K562 (cell line): Measurements from ENCODE around the gene LTBP1. TPM values are rescaled to one million over a fixed set of nuclear protein-coding genes. Genes with fewer than 3 reads are reported as not detected.

Source experiments
- CHD2 ChIP-seq: IDR thresholded peaks from 2 replicates; pipeline ENCODE4 v1.6.1; 2011; ENCODE audit warnings: low read depth, low read length
- ETV6 ChIP-seq, 3 experiments: fragments of 150-350 bp in 1 of 3; sonication (generic) in 1 of 3; formaldehyde crosslinking in 1 of 3; IDR thresholded peaks; 2 replicates each; pipeline versions ENCODE4 v1.6.1 to v1.8.0; 2014 to 2022; ENCODE audit warnings: borderline replicate concordance in 2 of 3, low read depth in 2 of 3, antibody characterized with exemption in 1 of 3, low read length in 1 of 3, mild to moderate bottlenecking in 1 of 3, missing genetic modification reagents in 1 of 3
- FIP1L1 ChIP-seq: fragments of 200-400 bp; formaldehyde crosslinking; IDR thresholded peaks from 2 replicates; pipeline ENCODE4 v1.6.1; 2018; ENCODE audit warnings: mild to moderate bottlenecking, low read depth, low read length; ENCODE audit not compliant: poor library complexity, severe bottlenecking
- HCFC1 ChIP-seq: IDR thresholded peaks from 2 replicates; pipeline ENCODE4 v1.6.1; 2012; ENCODE audit warnings: low read depth, low read length, improper control_type of control experiment
- HNRNPK ChIP-seq: fragments of 200-400 bp; formaldehyde crosslinking; IDR thresholded peaks from one replicate; pipeline ENCODE4 v1.6.1; 2018; ENCODE audit warnings: mild to moderate bottlenecking, low read depth, low read length; ENCODE audit not compliant: poor library complexity, severe bottlenecking
- MIER1 ChIP-seq: fragments of 450-650 bp; IDR thresholded peaks from 2 replicates; pipeline ENCODE4 v1.6.1; 2016; ENCODE audit warnings: antibody characterized with exemption, mild to moderate bottlenecking, low read depth
- PCBP2 ChIP-seq: fragments of 200-400 bp; formaldehyde crosslinking; IDR thresholded peaks from 2 replicates; pipeline ENCODE4 v1.6.1; 2018; ENCODE audit warnings: low read length, low read depth, mild to moderate bottlenecking, moderate library complexity; ENCODE audit not compliant: poor library complexity, severe bottlenecking
- PRMT5 ChIP-seq: sonication (generic); formaldehyde crosslinking; IDR thresholded peaks from 2 replicates; pipeline ENCODE4 v1.5.0; 2020; ENCODE audit warnings: missing genetic modification reagents
- SMAD4 ChIP-seq: fragments of 250-450 bp; sonication (Bioruptor Pico); conservative IDR thresholded peaks from 2 replicates; pipeline ENCODE4 v1.8.0; 2021; ENCODE audit warnings: inconsistent platforms, mild to moderate bottlenecking, moderate library complexity
- ZNF121 ChIP-seq: sonication (generic); formaldehyde crosslinking; conservative IDR thresholded peaks from 2 replicates; pipeline ENCODE4 v1.8.0; 2022; ENCODE audit warnings: missing genetic modification reagents
- ZNF778 ChIP-seq: fragments of 450-650 bp; formaldehyde crosslinking; IDR thresholded peaks from 2 replicates; pipeline ENCODE4 v1.4.0; 2020; ENCODE audit warnings: mild to moderate bottlenecking, moderate library complexity
- polyA plus RNA-seq, 8 experiments: library from polyadenylated mRNA; depleted of rRNA in 4 of 8; stranded (reverse) in 5 of 8; unstranded in 3 of 8; fragments of >200 nt; fragmentation: Nextera tagmentation in 2 of 8; fragmentation: Illumina TruSeq in 1 of 8; extraction: Ambion mirVana in 2 of 8; extraction: Trizol in 1 of 8; gene quantifications; 2 replicates each; pipeline versions ENCODE4 v1.2.1 to v1.2.3, GENCODE V29; 2011 to 2014; ENCODE audit warnings: inconsistent platforms in 1 of 8, missing spikeins in 1 of 8
- total RNA-seq, 7 experiments: library from RNA; depleted of rRNA in 6 of 7; stranded (reverse); fragments of >200 nt in 6 of 7; fragmentation: Illumina TruSeq in 2 of 7; extraction: Trizol in 2 of 7; gene quantifications; 2 replicates each; pipeline versions ENCODE4 v1.2.1 to v1.2.3, GENCODE V29; 2011 to 2021; ENCODE audit warnings: low replicate concordance in 1 of 7
- TF ChIP-seq, protein P1 (sequence below): sonication (generic); formaldehyde crosslinking; IDR thresholded peaks from 2 replicates; pipeline ENCODE4 v1.8.1; 2023; ENCODE audit warnings: mild to moderate bottlenecking, missing genetic modification reagents
- TF ChIP-seq, protein P2 (sequence below): fragments of 250-450 bp; sonication (Bioruptor Pico); IDR thresholded peaks from 2 replicates; pipeline ENCODE4 v1.8.0; 2022; ENCODE audit warnings: moderate library complexity, mild to moderate bottlenecking, inconsistent platforms
- TF ChIP-seq, protein P3 (sequence below): fragments of 450-650 bp; IDR thresholded peaks from 2 replicates; pipeline ENCODE4 v1.6.1; 2016; ENCODE audit warnings: low read depth

Gene LTBP1
- total and polyA plus RNA-seq, 9 of the 15 experiments (the other 6 are each of a cell fraction or from before 2014, with no cell fraction given), result 3.6 to 16.4 (median 8.5) TPM

DNA sequence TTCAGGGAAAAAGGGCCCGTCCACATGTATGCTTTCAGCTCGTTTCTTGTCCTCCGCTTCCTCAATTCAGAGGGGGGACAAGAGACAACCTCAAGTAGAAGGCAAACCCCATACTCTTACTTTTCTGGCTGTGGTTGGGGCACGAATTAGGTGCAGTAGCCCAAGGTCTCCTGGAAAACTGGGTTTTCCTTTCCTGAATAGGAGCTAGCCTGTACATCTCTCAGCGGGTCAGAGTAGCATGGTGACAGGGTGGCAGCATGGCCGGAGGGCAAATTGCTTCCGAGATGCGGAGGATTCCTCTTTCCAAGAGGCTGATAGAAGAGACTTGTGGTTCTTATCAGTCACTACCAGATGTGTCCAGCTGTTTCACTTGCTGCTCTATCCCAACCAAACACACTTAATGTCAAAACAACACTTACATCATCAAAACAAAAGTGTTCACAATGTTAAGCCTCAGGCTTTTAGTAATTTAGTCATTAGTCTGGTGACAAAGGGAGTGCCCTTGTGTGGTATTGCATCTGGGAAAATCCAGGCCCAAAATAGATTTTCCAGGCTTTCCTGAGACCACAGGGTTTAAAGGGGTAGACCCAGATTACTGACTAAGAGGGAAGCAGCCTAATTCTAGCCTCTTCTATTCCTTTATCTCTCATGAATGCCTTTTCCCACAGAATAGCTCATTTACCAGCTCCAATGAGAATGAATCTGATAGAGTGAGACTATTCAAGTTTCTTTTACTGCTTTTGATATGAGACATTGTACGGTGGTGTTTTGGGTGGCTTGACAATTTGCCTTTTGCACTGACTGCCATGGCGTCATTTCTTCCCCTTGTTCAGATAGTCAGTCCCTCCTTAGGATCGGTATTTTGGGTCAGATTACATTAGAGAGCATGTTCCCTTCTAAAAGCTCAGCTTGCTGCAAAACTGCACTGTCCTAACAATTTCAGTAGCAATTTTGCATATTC, 162.0 kb downstream of the LTBP1 start (continued):
- TF ChIP-seq FIP1L1 (no peak), ZNF778 (CRISPR knock-in tag) (no peak), ETV6 (IDR thresholded peaks at IDR 0.05; ENCODE audit: borderline replicate concordance in 1 of 2, low read depth in 2 of 2, low read length in 1 of 2) (no peak), ETV6 (CRISPR knock-in tag; IDR thresholded peaks at IDR 0.05; ENCODE audit: borderline replicate concordance) (no peak), MIER1 (no peak), CHD2 (no peak), ZNF121 (CRISPR knock-in tag) (no peak), SMAD4 (CRISPR knock-in tag) (peak; percentile 94), HNRNPK (no peak), PCBP2 (no peak), PRMT5 (no peak), HCFC1 (no peak)
- TF ChIP-seq, protein P1, sequence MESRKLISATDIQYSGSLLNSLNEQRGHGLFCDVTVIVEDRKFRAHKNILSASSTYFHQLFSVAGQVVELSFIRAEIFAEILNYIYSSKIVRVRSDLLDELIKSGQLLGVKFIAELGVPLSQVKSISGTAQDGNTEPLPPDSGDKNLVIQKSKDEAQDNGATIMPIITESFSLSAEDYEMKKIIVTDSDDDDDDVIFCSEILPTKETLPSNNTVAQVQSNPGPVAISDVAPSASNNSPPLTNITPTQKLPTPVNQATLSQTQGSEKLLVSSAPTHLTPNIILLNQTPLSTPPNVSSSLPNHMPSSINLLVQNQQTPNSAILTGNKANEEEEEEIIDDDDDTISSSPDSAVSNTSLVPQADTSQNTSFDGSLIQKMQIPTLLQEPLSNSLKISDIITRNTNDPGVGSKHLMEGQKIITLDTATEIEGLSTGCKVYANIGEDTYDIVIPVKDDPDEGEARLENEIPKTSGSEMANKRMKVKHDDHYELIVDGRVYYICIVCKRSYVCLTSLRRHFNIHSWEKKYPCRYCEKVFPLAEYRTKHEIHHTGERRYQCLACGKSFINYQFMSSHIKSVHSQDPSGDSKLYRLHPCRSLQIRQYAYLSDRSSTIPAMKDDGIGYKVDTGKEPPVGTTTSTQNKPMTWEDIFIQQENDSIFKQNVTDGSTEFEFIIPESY, result no peak
- TF ChIP-seq, protein P2, sequence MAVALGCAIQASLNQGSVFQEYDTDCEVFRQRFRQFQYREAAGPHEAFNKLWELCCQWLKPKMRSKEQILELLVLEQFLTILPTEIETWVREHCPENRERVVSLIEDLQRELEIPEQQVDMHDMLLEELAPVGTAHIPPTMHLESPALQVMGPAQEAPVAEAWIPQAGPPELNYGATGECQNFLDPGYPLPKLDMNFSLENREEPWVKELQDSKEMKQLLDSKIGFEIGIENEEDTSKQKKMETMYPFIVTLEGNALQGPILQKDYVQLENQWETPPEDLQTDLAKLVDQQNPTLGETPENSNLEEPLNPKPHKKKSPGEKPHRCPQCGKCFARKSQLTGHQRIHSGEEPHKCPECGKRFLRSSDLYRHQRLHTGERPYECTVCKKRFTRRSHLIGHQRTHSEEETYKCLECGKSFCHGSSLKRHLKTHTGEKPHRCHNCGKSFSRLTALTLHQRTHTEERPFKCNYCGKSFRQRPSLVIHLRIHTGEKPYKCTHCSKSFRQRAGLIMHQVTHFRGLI (CRISPR knock-in tag), result no peak
- TF ChIP-seq, protein P3, sequence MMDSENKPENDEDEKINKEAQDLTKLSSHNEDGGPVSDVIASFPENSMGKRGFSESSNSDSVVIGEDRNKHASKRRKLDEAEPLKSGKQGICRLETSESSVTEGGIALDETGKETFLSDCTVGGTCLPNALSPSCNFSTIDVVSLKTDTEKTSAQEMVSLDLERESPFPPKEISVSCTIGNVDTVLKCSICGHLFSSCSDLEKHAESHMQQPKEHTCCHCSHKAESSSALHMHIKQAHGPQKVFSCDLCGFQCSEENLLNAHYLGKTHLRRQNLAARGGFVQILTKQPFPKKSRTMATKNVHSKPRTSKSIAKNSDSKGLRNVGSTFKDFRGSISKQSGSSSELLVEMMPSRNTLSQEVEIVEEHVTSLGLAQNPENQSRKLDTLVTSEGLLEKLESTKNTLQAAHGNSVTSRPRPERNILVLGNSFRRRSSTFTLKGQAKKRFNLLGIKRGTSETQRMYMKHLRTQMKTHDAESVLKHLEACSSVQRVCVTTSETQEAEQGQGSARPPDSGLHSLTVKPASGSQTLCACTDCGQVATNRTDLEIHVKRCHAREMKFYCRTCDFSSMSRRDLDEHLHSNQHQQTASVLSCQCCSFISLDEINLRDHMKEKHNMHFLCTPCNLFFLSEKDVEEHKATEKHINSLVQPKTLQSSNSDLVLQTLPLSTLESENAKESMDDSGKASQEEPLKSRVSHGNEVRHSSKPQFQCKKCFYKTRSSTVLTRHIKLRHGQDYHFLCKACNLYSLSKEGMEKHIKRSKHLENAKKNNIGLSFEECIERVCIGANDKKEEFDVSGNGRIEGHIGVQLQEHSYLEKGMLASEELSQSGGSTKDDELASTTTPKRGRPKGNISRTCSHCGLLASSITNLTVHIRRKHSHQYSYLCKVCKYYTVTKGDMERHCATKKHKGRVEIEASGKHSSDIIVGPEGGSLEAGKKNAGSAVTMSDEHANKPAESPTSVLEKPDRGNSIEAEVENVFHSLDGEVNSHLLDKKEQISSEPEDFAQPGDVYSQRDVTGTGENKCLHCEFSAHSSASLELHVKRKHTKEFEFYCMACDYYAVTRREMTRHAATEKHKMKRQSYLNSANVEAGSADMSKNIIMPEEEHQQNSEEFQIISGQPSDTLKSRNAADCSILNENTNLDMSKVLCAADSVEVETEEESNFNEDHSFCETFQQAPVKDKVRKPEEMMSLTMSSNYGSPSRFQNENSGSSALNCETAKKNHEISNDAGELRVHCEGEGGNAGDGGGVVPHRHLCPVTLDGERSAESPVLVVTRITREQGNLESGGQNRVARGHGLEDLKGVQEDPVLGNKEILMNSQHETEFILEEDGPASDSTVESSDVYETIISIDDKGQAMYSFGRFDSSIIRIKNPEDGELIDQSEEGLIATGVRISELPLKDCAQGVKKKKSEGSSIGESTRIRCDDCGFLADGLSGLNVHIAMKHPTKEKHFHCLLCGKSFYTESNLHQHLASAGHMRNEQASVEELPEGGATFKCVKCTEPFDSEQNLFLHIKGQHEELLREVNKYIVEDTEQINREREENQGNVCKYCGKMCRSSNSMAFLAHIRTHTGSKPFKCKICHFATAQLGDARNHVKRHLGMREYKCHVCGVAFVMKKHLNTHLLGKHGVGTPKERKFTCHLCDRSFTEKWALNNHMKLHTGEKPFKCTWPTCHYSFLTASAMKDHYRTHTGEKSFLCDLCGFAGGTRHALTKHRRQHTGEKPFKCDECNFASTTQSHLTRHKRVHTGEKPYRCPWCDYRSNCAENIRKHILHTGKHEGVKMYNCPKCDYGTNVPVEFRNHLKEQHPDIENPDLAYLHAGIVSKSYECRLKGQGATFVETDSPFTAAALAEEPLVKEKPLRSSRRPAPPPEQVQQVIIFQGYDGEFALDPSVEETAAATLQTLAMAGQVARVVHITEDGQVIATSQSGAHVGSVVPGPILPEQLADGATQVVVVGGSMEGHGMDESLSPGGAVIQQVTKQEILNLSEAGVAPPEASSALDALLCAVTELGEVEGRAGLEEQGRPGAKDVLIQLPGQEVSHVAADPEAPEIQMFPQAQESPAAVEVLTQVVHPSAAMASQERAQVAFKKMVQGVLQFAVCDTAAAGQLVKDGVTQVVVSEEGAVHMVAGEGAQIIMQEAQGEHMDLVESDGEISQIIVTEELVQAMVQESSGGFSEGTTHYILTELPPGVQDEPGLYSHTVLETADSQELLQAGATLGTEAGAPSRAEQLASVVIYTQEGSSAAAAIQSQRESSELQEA, result no peak
